ENCODE measurements around the gene CD6. TPM values are rescaled to one million over a fixed set of nuclear protein-coding genes. Genes with fewer than 3 reads are reported as not detected.
A peak's percentile ranks its signal among the peaks of the same experiment; 100 is the strongest.

The CD6 gene
- total and polyA plus RNA-seq, 9 donors, result 0.42 to 3.4 (median 0.69) TPM

DNA sequence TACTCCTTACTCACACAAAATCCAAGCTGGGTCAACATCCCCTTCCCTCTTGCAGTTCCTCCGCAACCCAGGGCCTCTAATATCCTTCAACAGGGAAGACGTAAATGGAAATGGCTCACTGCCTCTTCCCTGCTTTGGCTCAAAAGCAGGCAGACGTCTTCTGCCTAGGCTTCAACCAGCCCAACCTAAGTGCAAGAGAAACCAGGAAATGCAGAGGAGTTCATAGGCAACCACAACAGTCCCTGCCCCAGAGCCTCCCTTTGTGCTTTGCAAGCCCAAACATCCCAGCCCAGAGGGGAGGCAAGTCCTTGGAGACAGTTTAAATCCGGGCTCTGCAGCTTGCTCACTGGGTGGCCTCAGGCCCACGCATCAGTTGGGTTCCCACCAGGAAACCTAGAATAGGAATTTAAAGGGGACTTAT is 33.3 kb downstream of the CD6 start:
- Histone ChIP-seq H3K9me3 (no peaks in the 10 kb centered on the region), H3K36me3 (no peaks in the 10 kb centered on the region), H3K4me3 (no peak overlapping the region), H3K27me3 (no peaks in the 10 kb centered on the region), H3K27ac (peak overlapping the region; percentile 26 to 49), H3K4me1 (ENCODE audit: insufficient read depth) (peaks cover 16% of the 10 kb centered on the region)
- TF ChIP-seq EP300 (IDR thresholded peaks at IDR 0.05) (no peak), POLR2A (IDR thresholded peaks at IDR 0.05) (no peak)
- TF ChIP-seq, protein P1, sequence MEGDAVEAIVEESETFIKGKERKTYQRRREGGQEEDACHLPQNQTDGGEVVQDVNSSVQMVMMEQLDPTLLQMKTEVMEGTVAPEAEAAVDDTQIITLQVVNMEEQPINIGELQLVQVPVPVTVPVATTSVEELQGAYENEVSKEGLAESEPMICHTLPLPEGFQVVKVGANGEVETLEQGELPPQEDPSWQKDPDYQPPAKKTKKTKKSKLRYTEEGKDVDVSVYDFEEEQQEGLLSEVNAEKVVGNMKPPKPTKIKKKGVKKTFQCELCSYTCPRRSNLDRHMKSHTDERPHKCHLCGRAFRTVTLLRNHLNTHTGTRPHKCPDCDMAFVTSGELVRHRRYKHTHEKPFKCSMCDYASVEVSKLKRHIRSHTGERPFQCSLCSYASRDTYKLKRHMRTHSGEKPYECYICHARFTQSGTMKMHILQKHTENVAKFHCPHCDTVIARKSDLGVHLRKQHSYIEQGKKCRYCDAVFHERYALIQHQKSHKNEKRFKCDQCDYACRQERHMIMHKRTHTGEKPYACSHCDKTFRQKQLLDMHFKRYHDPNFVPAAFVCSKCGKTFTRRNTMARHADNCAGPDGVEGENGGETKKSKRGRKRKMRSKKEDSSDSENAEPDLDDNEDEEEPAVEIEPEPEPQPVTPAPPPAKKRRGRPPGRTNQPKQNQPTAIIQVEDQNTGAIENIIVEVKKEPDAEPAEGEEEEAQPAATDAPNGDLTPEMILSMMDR (IDR thresholded peaks at IDR 0.05), result no peak
- DNase-seq, result peak in 3 of 5 donors; percentile 36 to 71 (median 52)
- intact Hi-C loops (cut with DNase I), result no loop called here
- WGBS, 3 donors, result 11 to 13% (median 12%) methylated on average over 5 of the region's 5 CpGs

DNA sequence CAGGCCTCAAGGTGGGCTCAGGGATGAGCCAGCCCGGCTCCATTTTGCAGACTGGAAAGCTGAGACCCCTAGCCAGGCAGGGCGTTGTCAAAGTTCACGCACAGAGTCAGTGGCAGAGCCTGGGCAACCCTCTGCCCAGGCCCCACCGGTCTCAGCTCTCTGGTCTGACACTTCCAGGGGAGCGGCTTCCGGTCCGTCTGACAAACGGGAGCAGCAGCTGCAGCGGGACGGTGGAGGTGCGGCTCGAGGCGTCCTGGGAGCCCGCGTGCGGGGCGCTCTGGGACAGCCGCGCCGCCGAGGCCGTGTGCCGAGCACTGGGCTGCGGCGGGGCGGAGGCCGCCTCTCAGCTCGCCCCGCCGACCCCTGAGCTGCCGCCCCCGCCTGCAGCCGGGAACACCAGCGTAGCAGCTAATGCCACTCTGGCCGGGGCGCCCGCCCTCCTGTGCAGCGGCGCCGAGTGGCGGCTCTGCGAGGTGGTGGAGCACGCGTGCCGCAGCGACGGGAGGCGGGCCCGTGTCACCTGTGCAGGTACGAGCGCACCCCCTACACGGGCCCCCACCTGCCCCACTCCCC is 36.0 kb downstream of the CD6 start:
- Histone ChIP-seq H3K4me1 (ENCODE audit: insufficient read depth) (peaks cover 21% of the 10 kb centered on the region), H3K4me3 (peak overlapping the region; percentile 8), H3K27ac (peak overlapping the region in 1 of 2 donors; percentile 8), H3K27me3 (no peaks in the 10 kb centered on the region), H3K9me3 (no peaks in the 10 kb centered on the region), H3K36me3 (no peaks in the 10 kb centered on the region)
- WGBS, 3 donors, result 4 to 5% (median 5%) methylated on average over 50 to 52 of the region's 52 CpGs
- intact Hi-C loops (cut with DNase I), result no loop called here
- peak in 3 of 5 donors; percentile 21 to 54 (median 40) for DNase-seq
- TF ChIP-seq, protein P1 (IDR thresholded peaks at IDR 0.05), result no peak
- TF ChIP-seq POLR2A (IDR thresholded peaks at IDR 0.05) (no peak), EP300 (IDR thresholded peaks at IDR 0.05) (no peak)

DNA sequence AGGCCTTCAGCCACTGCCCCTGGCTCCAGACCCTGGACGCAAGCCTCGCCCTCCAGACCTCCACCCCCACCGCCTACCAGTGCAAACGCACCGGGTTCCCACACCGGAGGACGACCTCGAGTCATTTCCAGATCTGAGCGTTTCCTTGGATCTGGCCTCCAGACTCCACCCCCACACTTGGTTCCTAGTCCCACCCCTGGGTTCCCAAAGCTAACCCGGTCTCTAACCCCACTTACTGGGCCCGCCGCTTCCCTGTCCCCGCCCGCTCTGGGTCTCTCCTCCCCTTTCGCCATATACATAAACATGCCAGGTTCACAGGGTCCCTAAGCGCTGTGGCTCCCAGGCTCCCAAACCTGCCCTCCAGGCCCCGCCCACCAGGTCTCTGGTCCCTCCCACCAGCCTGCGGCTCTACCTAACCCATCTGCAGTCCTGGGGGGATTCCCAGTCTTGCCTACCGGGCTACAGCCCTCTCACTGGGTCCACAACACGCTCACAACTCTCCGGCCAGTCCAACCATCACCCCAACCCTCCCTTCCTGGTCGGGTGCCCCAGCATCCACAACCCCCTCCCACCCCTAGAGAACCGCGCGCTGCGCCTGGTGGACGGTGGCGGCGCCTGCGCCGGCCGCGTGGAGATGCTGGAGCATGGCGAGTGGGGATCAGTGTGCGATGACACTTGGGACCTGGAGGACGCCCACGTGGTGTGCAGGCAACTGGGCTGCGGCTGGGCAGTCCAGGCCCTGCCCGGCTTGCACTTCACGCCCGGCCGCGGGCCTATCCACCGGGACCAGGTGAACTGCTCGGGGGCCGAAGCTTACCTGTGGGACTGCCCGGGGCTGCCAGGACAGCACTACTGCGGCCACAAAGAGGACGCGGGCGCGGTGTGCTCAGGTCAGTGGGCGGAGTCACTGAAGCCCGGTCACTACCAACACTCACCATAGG is 36.7 kb downstream of the CD6 start:
- Histone ChIP-seq H3K9me3 (no peaks in the 10 kb centered on the region), H3K27ac (no peak overlapping the region), H3K4me3 (peak overlapping the region; percentile 8), H3K4me1 (ENCODE audit: insufficient read depth) (peaks cover 21% of the 10 kb centered on the region), H3K27me3 (no peaks in the 10 kb centered on the region), H3K36me3 (no peaks in the 10 kb centered on the region)
- DNase-seq, result peak in 2 of 5 donors; percentile 43 to 52
- TF ChIP-seq EP300 (IDR thresholded peaks at IDR 0.05), result no peak
- TF ChIP-seq, protein P1 (IDR thresholded peaks at IDR 0.05), result no peak
- intact Hi-C loops (cut with DNase I), result no loop called here
- 43 to 59% (median 55%) methylated on average over 54 of the region's 54 CpGs for WGBS, 3 donors

DNA sequence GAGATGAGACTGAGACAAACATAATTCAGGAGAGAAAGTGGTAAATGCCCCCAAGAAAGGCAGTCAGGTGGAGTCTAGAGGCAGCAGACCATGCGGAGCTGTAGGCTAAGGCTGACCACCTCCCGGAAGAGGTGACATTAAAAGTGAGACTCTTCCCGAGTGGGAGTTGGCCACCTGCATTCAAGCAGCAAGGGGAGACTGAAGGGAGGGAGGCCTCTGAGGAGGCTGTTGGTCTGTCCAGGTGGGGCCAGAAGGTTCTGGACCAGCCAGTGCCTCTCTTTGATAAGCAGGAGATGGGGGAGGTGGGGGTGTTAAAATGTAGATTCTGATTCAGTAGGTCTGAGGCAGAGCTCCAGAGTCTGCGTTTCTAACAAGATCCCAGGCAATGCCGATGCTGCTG is 37.5 kb downstream of the CD6 start:
- Histone ChIP-seq H3K4me1 (ENCODE audit: insufficient read depth) (peaks cover 21% of the 10 kb centered on the region), H3K9me3 (no peaks in the 10 kb centered on the region), H3K27ac (no peak overlapping the region), H3K4me3 (no peak overlapping the region), H3K36me3 (no peaks in the 10 kb centered on the region), H3K27me3 (no peaks in the 10 kb centered on the region)
- no peak for DNase-seq
- 84 to 93% (median 86%) methylated on average over 5 of the region's 5 CpGs for WGBS, 3 donors
- intact Hi-C loops (cut with DNase I), result no loop called here
- TF ChIP-seq POLR2A (IDR thresholded peaks at IDR 0.05) (no peak), EP300 (IDR thresholded peaks at IDR 0.05) (no peak)
- TF ChIP-seq, protein P1 (IDR thresholded peaks at IDR 0.05), result no peak

Data from ovary (tissue), 9 donors.